ENCODE data around the gene PPP2R5A.

PPP2R5A gene

DNA sequence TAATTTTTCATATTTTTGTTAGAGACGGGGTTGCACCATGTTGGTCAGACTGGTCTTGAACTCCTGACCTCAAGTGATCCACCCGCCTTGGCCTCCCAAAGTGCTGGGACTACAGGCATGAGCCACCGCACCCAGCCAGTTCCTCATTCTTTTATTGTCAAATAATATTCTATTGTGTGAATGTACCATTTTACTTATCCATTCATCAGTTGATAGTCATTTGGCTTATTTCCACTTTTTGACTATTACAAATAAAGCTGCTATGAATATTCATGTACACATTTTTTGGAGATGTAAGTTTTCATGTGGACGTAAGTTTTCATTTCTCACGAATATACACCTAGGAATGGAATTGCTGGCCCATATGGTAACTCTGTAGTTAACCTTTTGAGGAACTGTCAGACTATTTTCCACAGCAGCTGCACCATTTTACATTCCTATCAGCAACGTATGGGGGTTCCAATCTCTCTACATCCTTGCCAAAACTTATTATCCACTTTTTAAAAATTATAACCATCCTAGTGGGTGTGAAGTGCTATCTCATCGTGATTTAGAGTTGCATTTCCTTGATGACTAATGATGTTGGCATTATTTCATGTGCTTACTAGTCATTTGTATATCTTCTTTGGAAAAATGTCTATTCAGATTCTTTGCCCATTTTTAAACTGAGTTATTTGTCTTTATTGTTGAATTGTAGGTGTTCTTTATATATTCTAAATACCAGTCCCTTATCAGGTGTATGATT lies 116.8 kb downstream of the PPP2R5A start:
- Histone ChIP-seq H3K4me1 (ENCODE audit: control insufficient read depth, insufficient read depth, low read length) (no peaks in the 10 kb centered on the region), H3K4me3 (ENCODE audit: low read depth, low read length) (no peak overlapping the region), H3K27ac (ENCODE audit: extremely low read depth, low read depth, low read length) (no peak overlapping the region), H3K36me3 (ENCODE audit: control insufficient read depth in 2 of 2, insufficient read depth in 1 of 2, low read length in 2 of 2) (peaks cover 13 to 43% of the 10 kb centered on the region in 2 experiments; a peak in 2 of 3 replicates), H3K9me3 (ENCODE audit: control insufficient read depth, insufficient read depth, low read depth, low read length) (no peaks in the 10 kb centered on the region)
- TF ChIP-seq ZNF596 (tag by site-specific recombination; IDR thresholded peaks at IDR 0.05), result no peak
- no peak for TF ChIP-seq ZNF830 (tag by site-specific recombination; IDR thresholded peaks at IDR 0.05; ENCODE audit: low read depth)
- TF ChIP-seq ZNF433 (tag by site-specific recombination; IDR thresholded peaks at IDR 0.05; ENCODE audit: low read depth), result no peak
- no peak for TF ChIP-seq WT1 (tag by site-specific recombination; IDR thresholded peaks at IDR 0.05)
- no peak for TF ChIP-seq ZFP37 (tag by site-specific recombination; IDR thresholded peaks at IDR 0.05)
- TF ChIP-seq ZNF184 (tag by site-specific recombination; IDR thresholded peaks at IDR 0.05), result no peak
- TF ChIP-seq REPIN1 (tag by site-specific recombination; IDR thresholded peaks at IDR 0.05; ENCODE audit: low read depth), result no peak
- TF ChIP-seq, protein P1, sequence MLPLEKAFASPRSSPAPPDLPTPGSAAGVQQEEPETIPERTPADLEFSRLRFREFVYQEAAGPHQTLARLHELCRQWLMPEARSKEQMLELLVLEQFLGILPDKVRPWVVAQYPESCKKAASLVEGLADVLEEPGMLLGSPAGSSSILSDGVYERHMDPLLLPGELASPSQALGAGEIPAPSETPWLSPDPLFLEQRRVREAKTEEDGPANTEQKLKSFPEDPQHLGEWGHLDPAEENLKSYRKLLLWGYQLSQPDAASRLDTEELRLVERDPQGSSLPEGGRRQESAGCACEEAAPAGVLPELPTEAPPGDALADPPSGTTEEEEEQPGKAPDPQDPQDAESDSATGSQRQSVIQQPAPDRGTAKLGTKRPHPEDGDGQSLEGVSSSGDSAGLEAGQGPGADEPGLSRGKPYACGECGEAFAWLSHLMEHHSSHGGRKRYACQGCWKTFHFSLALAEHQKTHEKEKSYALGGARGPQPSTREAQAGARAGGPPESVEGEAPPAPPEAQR (tag by site-specific recombination; IDR thresholded peaks at IDR 0.05), result no peak
- ChIA-PET CTCF (no interaction called here), POLR2A (no interaction called here)

DNA sequence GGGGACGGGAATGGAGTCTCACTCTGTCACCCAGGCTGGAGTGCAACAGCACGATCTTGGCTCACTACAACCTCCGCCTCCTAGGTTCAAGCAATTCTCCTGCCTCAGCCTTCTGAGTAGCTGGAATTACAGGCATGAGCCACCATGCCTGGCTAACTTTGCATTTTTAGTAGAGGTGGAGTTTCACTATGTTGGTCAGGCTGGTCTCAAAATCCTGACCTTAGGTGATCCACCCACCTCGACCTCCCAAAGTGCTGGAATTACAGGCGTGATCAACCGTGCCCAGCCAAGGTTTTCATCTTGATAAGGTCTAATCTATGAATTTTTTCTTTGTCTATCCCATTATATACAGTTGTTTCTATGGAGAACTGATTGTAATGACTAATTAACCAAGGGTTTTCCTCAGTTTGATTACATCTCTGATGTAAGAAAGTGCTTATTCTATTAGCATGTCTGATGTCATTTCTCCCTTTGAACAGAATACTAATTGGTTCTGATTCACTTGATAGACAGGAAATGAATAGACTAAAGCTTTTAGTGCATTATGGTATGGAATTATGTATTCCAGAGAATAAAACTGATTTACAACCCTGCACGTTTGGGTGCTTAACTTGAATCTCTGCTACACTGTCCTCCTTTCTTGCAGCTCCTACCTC lies 117.6 kb downstream of the PPP2R5A start:
- H3K9me3 ChIP-seq (ENCODE audit: control insufficient read depth, insufficient read depth, low read depth, low read length), result no peaks in the 10 kb centered on the region
- ChIA-PET POLR2A (no interaction called here), CTCF (interaction anchor here (0.7 kb wide), 1 partner anchor 872 kb away, joined by 3 read pairs; no protein-coding TSS in a partner anchor)
- H3K27ac ChIP-seq (ENCODE audit: extremely low read depth, low read depth, low read length), result no peak overlapping the region
- peaks cover 19 to 46% of the 10 kb centered on the region in 2 experiments for H3K36me3 ChIP-seq (ENCODE audit: control insufficient read depth in 2 of 2, insufficient read depth in 1 of 2, low read length in 2 of 2)
- no peak overlapping the region for H3K4me3 ChIP-seq (ENCODE audit: low read depth, low read length)
- no peaks in the 10 kb centered on the region for H3K4me1 ChIP-seq (ENCODE audit: control insufficient read depth, insufficient read depth, low read length)
- TF ChIP-seq, protein P2, sequence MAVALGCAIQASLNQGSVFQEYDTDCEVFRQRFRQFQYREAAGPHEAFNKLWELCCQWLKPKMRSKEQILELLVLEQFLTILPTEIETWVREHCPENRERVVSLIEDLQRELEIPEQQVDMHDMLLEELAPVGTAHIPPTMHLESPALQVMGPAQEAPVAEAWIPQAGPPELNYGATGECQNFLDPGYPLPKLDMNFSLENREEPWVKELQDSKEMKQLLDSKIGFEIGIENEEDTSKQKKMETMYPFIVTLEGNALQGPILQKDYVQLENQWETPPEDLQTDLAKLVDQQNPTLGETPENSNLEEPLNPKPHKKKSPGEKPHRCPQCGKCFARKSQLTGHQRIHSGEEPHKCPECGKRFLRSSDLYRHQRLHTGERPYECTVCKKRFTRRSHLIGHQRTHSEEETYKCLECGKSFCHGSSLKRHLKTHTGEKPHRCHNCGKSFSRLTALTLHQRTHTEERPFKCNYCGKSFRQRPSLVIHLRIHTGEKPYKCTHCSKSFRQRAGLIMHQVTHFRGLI (tag by site-specific recombination; IDR thresholded peaks at IDR 0.05), result no peak
- no peak for TF ChIP-seq ZNF561 (tag by site-specific recombination; IDR thresholded peaks at IDR 0.05; ENCODE audit: borderline replicate concordance)
- no peak for TF ChIP-seq ZNF701 (tag by site-specific recombination; IDR thresholded peaks at IDR 0.05)
- no peak for TF ChIP-seq ZNF248 (tag by site-specific recombination; IDR thresholded peaks at IDR 0.05)
- TF ChIP-seq ZNF660 (tag by site-specific recombination; IDR thresholded peaks at IDR 0.05), result no peak
- TF ChIP-seq HOXA7 (CRISPR knock-in tag; IDR thresholded peaks at IDR 0.05; ENCODE audit: borderline replicate concordance), result no peak
- TF ChIP-seq ZNF623 (tag by site-specific recombination; IDR thresholded peaks at IDR 0.05), result no peak
- TF ChIP-seq ZNF585B (tag by site-specific recombination; IDR thresholded peaks at IDR 0.05), result no peak

DNA sequence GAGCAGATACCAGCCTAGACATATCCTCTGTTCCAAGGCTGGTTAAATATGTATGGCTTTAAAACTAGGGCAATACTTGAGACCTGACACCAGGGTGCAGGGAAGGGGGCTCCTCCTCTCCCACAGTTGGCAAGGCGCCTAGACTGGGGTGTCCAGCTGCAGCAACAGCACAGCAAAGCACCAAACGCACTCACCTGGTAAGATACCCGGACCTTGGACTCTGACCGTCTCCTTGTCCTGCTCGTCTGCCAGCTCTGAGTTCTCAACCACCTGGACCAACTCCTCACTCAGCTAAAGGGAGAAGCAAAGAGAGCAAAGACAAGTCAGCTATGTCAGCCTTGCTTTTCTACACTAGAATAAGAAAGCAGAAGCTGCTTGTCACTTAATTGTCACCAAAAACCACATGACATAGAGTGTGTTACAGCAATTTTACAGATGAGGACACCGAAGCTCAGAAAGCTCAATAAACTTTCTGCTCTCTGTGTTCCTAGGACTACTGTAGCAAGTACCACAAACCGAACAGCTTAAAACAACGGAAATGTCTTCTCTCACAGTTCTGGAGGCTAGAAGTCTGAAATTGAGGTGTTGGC lies 125.1 kb downstream of the PPP2R5A start:
- CTCF ChIA-PET, result interaction anchor here (0.7 kb wide), 1 partner anchor 97 kb away, joined by 3 read pairs; no protein-coding TSS in a partner anchor
- TF ChIP-seq, protein P3, sequence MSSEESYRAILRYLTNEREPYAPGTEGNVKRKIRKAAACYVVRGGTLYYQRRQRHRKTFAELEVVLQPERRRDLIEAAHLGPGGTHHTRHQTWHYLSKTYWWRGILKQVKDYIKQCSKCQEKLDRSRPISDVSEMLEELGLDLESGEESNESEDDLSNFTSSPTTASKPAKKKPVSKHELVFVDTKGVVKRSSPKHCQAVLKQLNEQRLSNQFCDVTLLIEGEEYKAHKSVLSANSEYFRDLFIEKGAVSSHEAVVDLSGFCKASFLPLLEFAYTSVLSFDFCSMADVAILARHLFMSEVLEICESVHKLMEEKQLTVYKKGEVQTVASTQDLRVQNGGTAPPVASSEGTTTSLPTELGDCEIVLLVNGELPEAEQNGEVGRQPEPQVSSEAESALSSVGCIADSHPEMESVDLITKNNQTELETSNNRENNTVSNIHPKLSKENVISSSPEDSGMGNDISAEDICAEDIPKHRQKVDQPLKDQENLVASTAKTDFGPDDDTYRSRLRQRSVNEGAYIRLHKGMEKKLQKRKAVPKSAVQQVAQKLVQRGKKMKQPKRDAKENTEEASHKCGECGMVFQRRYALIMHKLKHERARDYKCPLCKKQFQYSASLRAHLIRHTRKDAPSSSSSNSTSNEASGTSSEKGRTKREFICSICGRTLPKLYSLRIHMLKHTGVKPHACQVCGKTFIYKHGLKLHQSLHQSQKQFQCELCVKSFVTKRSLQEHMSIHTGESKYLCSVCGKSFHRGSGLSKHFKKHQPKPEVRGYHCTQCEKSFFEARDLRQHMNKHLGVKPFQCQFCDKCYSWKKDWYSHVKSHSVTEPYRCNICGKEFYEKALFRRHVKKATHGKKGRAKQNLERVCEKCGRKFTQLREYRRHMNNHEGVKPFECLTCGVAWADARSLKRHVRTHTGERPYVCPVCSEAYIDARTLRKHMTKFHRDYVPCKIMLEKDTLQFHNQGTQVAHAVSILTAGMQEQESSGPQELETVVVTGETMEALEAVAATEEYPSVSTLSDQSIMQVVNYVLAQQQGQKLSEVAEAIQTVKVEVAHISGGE (tag by site-specific recombination; conservative IDR thresholded peaks at IDR 0.05; ENCODE audit: low read depth), result no peak
- TF ChIP-seq, protein P4, sequence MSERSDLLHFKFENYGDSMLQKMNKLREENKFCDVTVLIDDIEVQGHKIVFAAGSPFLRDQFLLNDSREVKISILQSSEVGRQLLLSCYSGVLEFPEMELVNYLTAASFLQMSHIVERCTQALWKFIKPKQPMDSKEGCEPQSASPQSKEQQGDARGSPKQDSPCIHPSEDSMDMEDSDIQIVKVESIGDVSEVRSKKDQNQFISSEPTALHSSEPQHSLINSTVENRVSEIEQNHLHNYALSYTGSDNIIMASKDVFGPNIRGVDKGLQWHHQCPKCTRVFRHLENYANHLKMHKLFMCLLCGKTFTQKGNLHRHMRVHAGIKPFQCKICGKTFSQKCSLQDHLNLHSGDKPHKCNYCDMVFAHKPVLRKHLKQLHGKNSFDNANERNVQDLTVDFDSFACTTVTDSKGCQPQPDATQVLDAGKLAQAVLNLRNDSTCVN (tag by site-specific recombination; optimal IDR thresholded peaks at IDR 0.05), result no peak
- H3K4me1 ChIP-seq (ENCODE audit: control insufficient read depth, insufficient read depth, low read length), result no peaks in the 10 kb centered on the region
- H3K9me3 ChIP-seq (ENCODE audit: control insufficient read depth, insufficient read depth, low read depth, low read length), result no peaks in the 10 kb centered on the region
- no peak overlapping the region for H3K4me3 ChIP-seq (ENCODE audit: low read depth, low read length)
- POLR2A ChIA-PET, result no interaction called here
- H3K27ac ChIP-seq (ENCODE audit: extremely low read depth, low read depth, low read length), result no peak overlapping the region
- H3K36me3 ChIP-seq (ENCODE audit: control insufficient read depth in 2 of 2, insufficient read depth in 1 of 2, low read length in 2 of 2), result peaks cover 26 to 61% of the 10 kb centered on the region in 2 experiments

All from HEK293 (cell line).